Measurements from ENCODE around the gene RAP1GAP2.
"Not testable (repeated sequence)": the region's sequence is repeated elsewhere in the genome, so short reads cannot be mapped to it uniquely, and the experiment has no call there.

The RAP1GAP2 gene

DNA sequence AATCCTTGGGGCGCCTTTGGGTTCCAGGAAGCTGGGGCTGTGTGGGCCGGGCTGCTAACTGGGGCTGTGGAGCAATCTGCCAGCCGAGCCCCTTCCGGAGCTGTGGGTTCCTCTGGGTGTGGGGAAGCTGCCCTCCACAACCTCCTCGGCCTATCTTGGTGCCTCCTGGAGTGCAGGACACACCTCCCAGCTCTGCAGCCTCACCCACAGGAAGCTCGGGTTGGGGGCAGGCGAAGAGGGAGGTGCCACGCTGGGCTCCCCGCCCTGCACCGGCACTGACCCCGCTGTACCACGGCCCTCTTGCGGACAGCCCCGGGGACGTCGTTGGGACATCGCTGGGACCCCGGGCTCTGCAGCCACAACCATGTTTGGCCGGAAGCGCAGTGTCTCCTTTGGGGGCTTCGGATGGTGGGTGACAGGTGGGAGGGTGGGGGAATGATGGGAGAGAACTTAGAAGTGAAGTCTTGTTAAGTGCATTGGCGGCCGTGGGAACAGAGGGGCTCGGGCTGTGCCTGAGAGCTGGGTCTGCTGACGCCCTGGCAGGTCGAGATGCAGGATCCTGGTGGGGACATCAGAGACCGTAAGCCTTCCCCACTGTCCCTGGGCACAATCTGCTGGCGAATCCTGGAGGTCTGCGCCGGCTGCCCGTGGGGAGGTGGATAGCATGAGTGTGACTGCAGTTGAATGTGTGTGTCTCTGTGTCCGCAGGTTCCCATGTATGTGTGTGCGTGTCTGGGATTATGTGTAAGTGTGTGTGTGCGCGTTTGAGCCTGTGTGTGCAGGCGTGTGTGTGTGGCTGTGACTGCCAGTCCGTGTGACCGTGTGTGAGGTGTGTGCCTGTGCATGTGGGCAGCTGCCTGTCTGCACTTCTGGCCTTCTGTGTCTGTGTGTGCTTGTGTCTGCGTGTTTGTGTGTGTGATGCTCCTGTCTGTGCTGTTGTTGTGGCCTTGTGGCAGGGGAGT, at the start of gene RAP1GAP2:
RAP1GAP2 (plus strand) TSS at position 275 of the 962 bp plus-strand sequence; CDS start at position 365, 90 bp downstream.
- DNase-seq: no peak

DNA sequence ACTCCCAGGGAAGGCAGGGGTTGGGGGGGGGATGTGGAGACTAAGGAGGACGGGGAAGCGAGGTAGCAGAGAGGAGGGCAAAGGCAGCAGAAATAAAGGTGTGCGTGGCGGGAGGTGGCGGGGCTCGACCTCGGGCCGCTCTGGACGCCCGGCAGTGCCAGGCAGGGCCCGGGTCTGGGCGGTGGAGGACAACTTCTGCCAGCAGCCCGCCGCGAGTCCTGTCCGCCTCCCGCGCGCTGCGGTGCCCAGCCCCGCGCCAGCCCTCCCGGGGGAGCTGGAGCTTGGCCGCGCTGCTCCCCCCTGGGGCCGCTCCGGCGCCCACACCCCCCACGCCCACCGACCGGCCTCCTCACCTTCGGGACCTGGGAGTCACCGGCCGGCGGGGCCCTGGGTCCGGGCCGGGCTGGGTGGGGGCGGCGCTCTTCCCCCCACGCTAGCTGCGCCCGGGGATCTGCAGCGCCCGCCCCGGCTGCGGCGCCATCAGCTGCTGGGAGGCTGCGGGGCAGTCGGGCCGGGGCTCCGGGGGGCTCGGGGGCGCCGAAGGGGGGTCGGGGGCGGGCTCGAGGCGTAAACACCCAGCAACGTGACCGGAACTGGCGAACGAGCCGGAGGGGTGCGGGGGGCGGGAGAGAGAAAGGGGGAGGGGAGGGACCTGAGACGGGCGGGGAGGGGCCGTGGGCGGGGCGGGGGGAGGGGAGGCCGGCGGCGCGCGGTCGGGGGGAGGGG, 47.0 kb upstream of the RAP1GAP2 start, which contains the start of gene CCDC92B:
CCDC92B (minus strand) TSS at position 595 of the 726 bp plus-strand sequence. CDS start 14,507 bp downstream, outside the sequence.
- peak; percentile 42 for DNase-seq

DNA sequence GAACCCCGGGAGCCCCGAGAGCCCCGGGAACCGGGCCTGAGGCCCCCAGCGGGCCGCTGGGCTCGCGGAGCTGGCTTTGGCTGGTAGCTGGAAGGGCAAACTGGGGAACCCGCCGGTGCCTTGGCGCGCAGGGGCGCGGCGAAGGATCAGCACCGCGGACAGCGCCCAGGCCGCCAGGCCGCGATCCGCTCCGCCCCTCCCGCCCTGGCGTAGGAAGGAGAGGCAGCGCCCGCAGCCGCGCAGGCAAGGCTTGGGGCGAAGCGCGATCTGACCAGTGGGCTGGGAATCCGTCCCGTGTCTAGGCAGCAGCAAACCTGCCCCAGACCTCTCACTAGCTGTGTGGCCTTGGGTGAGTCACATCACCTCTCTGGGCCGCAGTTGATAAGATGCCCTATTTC, 46.5 kb upstream of the RAP1GAP2 start:
- DNase-seq: peak; percentile 42

DNA sequence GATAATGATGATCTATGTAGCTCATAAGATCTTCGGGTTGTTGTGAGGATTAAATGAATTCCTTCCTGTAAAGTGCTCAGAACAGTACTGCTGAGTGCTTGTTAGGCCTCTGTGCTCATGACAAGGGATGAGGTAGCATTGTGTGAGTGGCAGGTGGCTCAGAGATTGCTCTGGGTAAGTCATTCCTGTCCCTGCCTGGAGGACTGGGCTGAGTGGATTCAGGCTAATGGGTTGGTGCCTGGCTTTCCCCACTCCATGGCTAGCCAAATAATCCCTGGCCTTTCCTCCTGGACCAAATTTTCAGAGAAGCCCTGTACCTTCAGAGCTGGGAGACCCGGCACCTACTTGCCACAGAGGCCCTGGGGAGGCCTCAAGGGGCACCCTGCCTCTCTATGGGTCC, 45.5 kb upstream of the RAP1GAP2 start:
- no peak for DNase-seq

DNA sequence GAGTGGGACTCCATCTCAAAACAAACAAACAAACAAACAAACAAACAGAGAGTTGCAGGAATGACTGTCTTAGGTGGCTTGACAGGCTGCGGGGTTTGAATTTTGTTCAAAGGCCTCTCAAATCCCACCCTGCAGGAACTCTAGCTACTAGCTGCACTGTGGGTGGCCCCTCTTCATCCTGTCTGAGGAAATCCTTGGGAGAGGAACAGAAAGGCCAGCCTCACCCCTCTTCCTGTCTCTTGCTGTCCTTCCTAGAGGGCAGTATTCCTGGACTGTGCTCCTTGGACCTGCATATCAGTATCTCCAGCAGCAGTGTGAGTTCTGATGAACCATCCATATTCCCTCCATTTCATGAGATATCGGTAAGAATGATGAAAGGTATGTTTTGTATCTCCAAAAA, 44.7 kb upstream of the RAP1GAP2 start:
- DNase-seq: no peak

DNA sequence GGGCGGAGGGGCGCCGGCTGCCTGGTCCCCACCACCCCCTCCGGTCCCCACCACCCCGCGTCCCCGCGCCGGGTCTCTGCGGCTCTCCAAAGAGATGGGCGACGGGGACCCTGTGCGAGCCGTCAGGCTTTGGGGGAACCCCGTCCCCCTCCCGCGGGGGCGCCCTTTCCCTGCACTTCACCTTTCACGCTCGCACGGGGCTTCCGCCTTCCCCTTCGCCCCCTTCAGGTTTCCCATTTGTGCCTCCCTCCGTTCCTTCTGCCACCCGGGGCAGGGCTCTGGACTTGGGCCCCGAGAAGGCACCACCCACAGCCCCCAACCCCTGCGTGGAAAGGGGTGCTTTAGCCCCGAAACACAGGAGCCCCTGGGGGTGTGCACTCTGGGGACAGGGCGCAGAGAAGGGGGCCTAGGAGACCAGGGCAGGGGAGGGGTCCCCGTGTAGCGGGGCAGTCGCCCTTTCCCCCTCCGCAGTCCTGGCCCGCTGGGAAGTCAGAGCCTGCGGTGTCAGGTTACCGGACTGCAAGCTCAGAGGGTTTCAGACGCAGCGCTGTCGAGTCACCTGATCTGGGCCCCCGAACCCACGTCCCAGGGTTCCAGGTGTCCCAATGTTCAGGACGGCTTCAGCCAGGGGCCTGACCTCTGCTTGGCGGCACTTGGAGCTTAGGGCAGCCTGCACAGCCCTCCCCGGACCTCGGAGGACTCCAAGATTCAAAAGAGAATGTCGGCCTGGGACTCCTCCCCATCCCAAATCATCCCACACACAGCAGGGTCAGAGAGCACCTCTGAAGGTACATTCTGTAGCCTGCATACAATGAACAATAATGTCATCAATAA, 40.1 kb upstream of the RAP1GAP2 start:
- peak; percentile 34 for DNase-seq

DNA sequence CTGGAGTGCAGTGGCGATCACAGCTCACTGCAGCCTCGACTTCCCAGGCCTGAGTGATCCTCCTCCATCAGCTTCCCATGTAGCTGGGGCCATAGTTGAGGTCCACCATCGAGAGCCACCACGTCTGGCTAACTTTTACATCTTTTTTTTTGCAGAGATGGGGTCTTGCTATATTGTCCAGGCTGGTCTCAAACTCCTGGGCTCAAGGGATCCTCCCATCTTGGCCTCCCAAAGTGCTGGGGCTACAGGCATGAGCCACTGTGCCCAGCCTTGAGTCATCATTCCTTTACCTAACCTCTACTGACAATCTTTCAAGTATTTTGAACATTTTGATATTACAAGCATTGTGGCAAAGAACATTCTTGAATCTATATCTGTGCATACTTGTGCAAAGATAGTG, 37.4 kb upstream of the RAP1GAP2 start:
- no peak for DNase-seq

DNA sequence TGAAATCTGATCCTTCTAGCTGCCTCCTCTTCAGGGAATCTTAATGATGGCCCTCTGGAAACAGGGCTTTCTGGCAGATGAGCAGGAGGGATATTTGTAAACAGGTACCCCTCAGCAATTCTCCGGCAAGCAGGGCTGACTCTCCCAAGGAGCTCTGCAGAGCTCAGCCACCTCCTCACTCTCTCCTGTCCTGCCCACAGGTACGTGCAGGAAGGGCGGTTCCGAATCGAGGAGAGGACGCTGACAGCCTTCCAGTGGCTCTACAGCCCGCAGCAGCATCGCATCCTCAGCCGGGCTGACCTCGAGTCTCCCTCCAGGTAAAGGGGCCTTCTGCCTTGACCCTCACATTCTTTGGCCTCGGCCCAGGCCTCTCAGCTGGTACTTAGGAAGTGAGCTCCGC, 26.1 kb upstream of the RAP1GAP2 start:
- DNase-seq: no peak

DNA sequence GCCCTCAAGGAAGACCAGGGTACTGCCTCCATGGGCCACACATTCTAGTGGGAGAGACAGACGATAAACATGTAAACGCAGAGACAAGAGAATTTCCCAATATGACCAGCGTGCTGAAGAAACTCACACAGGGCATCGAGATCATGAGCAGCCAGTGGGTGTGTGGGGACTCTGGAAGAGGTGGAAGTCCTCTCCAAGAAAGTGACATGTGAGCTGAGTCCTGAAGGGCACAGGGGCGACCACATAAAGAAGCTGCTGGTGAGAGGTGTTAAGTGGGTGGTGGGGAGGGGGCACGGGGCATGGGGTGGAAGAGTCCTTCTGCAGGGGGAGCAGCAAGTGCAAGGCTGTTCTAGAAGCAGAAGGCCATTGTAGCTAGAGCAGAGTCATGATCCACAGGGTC, 21.0 kb upstream of the RAP1GAP2 start:
- DNase-seq: no peak

DNA sequence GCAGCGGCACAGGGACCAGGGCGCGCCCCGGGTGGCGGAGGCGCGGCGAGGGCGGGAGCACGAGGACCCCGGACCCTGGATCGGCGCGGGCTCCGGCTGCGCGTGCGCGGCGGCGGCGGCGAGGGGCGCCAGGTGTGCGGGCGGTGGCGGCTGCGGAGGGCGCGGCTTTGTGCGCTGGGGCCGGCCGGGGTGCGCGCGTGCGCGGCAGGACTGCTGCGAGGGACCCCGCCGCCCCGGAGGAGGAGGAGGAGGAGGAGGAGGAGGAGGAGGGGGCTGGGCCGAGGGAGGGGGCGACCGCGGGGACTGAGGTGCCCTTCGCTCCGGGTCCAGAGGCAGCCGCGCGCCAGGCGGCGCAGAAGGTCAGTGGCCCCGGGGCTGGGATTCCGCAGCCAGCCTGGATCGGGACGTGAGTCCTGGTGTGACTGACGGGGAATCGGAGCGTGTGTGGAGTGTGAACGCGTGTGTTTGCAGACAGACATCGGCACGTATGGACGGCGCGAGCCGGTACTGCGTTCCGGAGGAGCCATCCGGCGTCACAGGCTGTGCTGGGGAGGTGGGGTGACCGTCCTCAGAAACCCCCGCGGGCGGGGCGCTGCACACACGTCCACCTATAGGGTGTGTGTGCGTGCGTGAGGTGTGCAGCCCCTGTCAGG, 19.5 kb upstream of the RAP1GAP2 start:
- peak; percentile 80 for DNase-seq

DNA sequence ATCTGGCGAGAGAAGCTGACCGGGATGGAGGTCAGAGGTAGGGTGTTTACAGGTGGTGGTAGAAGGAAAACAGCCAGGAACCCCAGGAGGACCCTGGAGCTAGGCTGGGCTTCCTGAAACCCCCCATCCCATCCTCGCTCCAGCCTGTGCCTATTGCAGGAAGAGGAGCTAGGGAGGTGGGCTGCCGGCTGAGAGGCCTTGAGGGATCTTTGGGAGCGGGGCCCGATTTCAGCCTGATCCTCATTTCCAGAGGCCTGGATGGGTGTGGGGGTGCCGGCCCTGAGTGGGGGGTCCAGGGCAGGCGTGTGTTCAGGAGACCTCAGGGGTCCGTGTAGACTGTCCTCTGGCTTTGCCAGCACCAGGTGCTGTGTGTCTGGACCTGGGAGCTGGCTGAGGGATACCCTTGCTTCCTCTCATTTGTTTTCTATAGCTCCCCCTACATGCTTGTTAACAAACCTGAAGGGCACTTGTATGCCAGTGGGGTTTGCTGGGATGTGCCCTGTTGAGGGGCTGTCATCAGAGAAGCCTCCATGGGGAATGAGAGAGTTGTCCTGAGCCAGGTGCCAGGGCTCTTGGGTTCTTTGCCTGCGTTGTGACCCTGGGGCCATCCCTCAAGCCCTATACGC, 18.9 kb upstream of the RAP1GAP2 start:
- peak; percentile 22 for DNase-seq

DNA sequence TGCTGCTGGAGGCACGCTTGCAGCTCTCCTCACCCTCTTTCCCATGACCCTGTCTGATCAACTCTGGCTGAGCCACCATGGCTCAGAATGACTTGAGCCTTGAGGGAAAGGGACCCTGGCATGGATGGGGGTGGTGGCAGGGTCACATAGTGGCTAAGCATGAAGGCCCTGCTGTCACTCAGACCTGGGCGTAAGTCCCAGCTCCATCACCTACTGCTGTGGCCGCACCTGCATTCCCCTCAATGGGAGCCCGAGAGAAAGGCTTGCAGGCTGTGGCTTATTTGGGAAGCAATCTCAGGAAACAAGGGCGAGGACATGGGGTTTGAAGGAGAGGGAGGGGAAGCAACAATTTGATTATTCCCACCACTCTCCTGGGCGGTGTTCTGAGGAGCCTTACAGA, 17.7 kb upstream of the RAP1GAP2 start:
- no peak for DNase-seq

DNA sequence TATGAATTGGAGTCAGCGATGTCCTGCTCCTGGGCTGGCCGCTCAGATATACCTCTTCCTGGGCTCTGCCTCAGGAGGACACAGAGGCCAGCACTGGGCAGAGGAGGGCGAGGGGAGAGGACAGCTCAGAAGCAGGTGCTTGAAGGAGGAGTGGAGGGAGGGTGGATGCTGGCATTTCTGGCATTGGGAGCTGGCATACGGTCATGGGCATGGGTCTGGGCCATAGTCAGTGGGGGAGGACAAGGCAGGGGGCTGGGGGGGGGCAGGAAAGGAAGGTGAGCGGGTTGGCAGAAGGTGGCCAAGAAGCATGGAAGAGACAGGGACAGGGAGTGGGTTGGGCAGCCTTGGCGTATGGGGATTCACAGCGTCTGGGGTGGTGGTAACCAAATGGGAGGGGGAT, 16.7 kb upstream of the RAP1GAP2 start:
- DNase-seq: no peak

DNA sequence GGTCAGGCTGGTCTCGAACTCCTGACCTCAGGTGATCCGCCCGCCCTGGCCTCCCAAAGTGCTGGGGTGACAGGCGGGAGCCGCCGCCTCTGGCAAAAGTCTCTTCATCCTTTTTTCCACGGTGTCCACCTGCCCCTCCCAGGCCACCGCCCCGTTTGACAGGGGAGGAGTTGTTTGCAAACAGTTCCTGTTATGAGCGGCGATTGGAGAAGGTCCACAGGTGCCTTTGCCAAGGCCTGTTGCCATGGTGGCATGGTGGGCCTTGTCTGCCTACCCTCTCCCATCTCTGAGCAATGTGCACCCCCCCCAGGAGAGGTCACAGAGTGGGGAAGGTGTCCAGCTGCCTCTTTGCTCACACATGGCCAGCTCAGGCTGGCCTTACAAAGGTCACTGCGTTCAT, 16.0 kb upstream of the RAP1GAP2 start:
- no peak for DNase-seq

DNA sequence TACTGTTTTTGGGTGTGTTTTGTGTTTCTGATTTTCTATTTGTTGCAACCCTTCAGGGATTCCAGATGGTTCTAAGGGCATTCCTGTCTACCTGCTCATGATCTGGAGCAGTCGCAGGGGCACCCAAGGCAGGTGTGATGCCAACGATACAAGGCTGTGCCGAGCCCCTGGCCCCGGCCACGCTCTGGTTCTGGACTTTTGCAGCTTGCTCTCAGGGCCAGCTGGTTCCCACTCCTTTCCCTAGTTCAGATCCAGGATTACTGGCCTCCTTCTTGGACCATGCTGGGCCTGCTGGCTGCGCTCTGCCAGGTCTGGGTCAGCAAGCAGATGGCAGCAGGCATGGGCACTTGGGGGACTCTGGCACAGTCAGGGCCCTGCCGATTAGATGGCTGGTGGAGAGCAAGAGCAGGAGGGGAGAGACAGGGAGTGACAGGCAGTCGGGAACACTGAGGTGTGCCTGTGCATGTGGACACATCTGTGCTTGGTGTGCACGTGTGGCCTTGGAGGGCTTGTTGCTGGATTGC, 15.2 kb upstream of the RAP1GAP2 start:
- DNase-seq: no peak

DNA sequence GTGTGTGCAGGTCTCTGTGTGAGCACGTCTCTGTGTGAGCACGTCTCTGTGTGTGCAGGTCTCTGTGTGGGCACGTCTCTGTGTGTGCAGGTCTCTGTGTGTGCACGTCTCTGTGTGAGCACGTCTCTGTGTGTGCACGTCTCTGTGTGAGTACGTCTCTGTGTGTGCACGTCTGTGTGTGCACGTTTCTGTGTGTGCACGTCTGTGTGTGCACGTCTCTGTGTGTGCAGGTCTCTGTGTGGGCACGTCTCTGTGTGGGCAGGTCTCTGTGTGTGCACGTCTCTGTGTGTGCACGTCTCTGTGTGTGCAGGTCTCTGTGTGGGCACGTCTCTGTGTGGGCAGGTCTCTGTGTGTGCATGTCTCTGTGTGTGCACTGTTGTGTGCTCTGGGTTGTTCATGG, 14.6 kb upstream of the RAP1GAP2 start:
- not testable (repeated sequence) for DNase-seq

DNA sequence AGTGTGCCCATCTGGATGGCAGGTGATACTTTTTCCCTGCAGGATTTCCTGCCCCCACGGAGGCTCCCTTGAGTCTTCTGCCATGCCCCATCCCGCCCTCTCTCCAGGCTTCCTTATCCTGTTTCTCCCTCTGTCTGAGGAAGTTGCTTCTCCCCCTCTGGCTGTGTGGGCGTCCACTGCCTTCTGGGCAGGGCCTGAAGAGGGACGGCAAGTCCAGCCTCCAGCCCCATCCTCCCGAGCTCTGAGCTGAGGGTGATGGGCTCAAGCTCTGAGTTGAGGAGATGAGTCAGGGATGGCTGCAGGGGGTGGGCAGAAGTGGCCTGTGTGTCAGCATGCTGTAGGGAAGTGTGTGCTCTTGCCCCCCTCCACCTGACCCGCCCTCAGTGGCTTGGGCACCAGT, 14.2 kb upstream of the RAP1GAP2 start:
- DNase-seq: no peak

DNA sequence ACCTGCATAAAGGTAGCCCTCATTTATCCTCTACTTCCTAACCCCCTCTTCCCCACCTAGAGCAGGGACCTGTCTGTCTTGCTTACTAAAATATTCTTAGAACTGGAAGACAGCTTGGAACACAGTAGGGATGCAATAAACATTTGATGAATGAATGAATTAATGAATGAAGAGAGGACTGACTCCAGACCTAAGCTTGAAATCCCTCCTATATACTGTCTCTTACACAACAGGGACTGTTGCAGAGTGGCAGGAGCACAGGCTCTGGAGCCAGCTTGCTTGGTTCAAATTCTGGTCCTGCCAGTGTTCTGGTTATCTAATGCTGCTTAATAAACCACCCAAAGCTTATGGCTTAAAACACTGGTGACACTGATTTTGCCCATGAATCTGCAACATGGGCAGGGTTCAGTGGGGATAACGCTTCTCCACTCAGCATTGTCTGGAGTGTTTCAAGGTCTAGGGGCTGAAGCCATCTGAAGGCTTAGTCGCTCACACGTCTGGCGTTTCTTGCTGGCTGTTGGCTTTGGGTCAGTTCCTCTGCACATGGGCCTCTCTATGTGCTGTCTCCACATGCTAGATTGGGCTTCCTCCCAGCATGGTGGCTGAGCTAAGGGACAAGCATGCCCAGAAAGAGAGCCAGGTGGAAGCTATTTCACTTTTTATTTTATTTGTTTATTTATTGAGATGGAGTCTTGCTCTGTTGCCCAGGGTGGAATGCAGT, 12.8 kb upstream of the RAP1GAP2 start:
- DNase-seq: no peak

DNA sequence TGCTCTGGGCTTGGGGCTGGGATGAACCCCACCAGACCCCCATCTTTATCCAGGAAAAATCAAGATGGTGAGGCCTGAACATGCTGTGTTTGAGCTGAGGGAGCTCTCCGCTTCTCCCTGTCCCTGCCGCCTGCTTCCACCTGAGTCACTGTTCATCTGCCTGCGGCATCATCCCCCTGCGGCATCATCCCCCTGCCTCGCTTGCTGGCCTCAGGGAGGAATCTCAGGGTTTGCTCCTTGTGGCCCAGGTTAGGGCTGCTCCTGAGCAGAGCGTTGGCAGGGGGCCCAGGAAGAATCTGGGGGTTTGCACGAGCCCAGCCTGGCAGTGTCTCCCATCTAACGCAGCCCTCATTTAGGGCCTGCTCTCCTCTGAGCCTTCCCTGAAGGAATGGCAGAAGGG, 11.4 kb upstream of the RAP1GAP2 start:
- DNase-seq: no peak

DNA sequence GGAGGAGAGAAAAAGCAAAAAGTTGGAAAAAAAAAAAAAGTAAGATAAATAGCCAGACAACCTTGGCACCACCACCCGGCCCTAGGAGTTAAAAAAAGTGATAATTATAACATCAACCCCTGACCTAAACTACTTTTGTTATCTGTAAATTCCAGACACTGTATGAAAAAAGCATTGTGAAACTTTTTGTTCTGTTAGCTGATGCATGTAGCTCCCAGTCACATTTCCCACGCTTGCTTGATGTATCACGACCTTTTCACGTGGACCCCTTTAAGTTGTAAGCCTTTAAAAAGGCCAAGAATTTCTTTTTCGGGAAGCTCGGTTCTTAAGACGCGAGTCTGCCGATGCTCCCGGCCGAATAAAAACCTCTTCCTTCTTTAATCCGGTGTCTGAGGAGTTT, 10.9 kb upstream of the RAP1GAP2 start:
- not testable (repeated sequence) for DNase-seq

Measured in NCI-H1436 (cell line).